GM18520 (cell line): Measurements from ENCODE around the gene COL18A1.
"Not testable (repeated sequence)": the region's sequence is repeated elsewhere in the genome, so short reads cannot be mapped to it uniquely, and the experiment has no call there.

ENCODE experiments used
- ATAC-seq: cut with Tn5 transposase; IDR thresholded peaks from one replicate; pipeline ENCODE4 v1.9.1; 2021; ENCODE audit not compliant: unreplicated experiment

Gene COL18A1

DNA sequence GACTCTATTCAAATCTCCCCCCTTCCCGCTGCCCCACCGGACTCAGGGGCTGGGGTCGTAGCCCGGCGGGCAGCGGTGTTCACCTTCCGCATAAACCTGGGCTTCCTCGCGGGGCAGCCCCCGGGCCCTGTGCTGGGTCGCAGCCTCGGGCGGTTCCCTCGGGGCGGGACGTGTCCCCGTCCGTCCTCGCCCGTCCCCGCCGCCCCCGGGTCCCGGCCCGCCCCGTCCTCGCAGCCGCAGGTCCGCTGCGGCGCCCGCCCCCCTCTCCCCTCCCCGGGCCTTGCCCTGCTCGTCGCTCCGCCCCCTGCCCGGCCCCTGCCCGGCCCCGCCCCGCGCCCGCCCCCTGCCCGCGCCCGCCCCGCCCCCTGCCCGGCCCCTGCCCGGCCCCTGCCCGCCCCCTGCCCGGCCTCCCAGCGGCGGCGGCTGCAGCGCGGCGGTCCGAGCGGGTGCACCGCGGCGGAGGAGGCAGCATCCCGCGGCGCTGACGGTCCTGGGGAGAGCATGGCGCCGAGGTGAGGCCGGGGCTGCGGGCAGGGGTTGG, at the start of gene COL18A1:
COL18A1 (plus strand) TSS at position 436 of the 541 bp plus-strand sequence; CDS start at position 502, 66 bp downstream.
- ATAC-seq: no peak

DNA sequence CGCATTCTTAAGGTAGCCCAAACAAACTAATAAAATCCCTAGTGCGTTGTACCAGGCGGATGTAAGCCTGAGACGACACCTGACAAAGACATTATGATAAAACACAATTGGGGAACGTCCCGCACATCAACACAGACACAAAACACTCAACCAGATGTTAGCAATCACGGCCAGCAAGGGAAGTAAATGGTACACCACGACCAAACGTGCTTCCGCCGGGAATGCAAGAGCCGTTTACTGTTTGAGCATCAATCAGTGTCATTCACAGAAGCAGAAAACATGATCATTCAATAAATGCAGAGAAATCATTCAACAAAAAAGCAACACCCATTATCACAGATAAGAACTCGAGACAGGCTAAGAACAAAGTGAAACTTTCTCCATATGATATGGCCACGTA, 49.4 kb upstream of the COL18A1 start:
- no peak for ATAC-seq

DNA sequence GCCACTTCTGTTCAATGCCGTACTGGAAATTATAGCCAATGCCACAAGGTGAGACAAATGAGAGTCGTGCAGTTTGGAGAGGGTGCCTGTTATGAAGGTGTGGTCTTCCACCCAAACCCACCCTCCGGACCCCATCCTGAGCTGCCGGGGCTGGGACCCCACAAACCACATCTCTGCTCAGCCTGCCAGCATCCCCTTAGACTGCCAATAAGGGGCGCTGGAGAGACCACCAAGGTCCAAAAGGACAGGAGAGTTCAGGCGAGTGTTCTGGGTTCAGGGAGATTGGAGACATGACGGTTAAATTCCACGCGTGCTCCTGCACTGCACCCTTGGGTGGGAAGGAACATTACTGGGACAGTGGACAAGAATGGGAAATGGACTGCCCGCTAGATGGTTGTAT, 48.7 kb upstream of the COL18A1 start:
- ATAC-seq: no peak

DNA sequence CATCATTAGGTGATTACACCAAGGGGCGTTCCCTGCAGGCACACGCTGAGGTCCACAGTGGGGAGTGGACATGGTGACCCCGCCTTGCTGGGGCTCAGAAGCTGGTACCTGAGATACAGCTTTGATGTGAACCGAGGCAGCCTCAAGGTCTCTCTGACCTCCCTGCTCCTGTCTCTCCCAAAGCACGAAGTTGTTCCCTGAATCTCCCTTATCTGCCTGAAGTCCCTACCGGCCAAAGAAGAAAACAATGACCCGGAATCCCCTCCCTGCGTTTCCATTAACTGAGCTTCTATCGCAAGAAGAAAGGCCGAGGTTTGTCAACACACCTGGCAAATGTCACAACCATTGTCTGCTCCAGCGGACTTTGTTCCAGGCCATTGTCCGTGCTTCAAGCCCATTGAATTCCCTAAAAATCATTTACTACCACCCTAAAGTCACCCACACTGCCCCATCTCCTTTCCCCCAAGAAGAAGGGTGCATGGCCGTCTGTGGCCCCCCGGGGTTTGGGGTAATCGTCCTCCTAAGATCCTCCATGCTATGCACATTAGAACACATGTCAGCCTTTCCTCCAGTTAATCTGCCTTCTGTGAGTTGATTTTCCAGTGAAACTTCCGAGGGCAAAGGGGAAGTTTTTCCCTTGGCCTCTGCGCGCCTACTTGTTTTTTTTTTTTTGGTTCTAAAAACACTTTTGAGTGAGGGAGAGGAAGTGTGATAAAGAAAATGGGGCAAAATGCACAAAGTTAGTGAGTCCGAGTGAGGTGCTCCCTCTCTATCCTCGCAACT, 48.1 kb upstream of the COL18A1 start:
- no peak for ATAC-seq

GRCh38 chr21:45357436-45358260, 47.3 kb upstream of the COL18A1 start:
- no peak for ATAC-seq

- no peak for ATAC-seq
These were observed 46.7 kb upstream of the COL18A1 start for GRCh38 chr21:45358261-45358670.

DNA sequence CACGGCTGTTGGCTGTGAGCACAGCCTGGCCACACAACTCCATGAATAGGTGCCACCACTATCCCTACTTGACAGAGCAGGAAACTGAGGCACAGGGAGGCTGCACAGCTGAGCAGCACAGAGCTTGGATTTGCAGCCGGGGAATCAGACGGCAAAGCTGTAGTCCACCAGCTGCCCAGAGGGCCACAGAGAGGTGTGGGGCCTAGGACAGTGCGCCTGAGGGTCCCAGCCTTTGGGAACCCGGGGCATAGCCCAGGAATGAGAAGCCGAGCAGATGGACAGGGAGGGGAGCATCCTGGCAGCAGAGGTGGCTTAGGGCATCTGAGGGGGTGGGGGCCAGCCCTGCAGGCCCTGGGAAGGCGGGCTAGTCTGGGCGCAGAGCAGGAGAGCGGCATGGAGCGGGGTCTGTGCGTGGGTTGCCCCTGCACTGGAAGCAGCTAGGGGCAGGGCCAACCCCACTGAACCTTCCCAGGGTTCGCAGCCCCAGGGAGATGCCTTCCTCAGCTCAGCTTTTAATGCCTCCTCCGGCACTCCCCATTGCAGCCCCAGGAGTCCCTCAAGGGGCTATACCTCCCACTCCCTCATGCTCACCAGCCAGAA, 46.2 kb upstream of the COL18A1 start:
- ATAC-seq: no peak

DNA sequence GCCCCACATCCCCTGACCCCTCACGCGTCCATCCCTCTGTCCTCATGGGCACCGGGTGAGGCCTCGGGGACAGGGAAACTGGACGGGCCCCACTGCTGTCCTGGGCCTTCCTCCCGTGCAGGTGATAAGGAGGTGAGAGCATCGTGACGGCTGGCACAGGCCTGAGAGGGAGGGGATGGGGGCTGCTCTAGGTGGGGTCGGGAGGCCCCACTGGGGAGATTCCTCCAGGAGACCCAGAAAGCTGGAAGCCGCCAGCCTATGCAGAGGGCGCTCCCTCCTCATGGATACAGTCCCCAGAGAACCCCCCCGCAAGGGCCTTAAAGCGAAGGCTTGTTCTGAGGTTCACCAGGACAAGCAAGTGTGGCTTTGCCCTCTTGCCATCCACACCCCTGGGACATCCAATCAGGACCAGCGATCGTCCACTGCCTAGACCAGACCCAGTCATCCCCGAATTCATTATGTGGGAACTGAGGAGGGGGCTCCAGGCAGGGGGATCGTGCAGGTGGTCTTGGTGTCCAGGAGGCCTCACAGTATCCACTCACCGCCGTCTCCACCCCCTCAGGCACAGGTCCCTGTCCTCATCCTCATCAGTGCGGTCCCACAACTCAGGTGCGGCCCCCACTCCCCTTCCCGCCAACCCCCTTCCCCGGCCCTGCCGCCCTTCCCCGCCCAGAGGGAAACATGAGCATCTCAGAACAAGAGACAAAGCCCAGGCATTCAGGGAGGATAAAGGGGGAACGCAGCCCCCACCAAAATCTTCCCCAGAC, 45.3 kb upstream of the COL18A1 start:
- no peak for ATAC-seq

- no peak for ATAC-seq
These were observed 43.6 kb upstream of the COL18A1 start for GRCh38 chr21:45361033-45361997.

GRCh38 chr21:45362077-45362747, 42.8 kb upstream of the COL18A1 start:
- no peak for ATAC-seq

- no peak for ATAC-seq
These were observed 42.2 kb upstream of the COL18A1 start for GRCh38 chr21:45362748-45363145.

- not testable (repeated sequence) for ATAC-seq
These were observed 41.7 kb upstream of the COL18A1 start for GRCh38 chr21:45363272-45363671.

DNA sequence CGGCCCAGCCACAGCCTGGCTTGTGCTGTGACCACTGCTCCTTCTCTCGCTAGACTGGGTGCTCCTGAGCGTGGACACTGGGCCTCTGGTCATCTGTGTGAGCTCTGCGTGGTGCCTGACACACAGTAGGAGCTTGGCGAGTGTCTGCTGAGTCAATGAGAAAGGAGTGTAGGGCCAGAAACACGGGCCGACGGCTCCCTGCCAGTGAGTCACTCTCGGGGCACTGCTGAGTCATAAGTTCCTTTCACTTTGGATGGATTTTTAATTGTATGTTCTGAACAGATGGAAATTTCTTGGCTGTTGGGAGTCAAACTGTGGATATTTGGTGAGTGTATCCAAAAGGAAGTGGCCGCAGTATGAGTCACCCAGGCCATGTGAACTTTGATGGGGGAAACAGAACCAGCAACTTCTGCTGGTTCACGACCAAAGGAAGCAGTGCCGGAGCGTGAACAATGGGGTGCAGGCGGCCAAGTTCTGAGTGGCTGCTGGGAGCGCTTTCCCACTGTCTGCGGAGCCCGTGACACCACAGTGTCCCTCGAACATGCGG, 41.0 kb upstream of the COL18A1 start:
- no peak for ATAC-seq

DNA sequence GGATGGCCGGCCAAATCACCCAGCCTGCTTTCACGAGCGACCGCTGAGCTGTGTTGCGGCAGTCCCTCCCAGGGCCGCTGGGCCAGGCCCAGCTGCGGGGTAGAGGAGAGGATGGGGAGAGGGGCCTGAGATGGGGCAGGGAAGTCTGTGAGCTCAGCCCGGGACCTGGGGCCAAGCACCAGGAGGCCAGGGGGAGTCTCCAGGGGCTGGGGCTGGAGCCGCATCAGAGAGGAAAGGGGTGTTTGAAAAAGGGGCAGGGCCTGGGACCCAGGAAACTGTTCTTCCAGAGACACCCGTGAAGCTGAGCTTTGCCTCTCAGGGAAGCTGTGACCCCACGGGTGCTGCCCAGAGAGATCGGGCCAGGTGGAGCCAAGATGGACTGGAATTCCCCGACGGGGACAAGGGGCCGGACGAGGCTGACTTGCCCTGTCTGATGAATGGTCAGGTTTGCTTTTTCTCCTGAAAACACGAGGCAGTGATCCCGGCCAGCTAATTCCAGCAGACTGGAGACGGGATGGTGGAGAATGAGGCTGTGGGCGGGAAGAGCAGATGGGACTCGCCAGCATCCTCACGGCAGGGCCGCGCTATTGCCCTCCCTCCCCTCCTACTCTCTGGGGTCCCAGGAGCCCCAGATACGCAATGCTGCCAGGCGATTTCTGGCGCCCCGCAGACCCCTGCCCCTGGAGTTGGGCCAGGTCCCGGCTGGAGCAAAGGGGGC, 40.3 kb upstream of the COL18A1 start:
- ATAC-seq: no peak

DNA sequence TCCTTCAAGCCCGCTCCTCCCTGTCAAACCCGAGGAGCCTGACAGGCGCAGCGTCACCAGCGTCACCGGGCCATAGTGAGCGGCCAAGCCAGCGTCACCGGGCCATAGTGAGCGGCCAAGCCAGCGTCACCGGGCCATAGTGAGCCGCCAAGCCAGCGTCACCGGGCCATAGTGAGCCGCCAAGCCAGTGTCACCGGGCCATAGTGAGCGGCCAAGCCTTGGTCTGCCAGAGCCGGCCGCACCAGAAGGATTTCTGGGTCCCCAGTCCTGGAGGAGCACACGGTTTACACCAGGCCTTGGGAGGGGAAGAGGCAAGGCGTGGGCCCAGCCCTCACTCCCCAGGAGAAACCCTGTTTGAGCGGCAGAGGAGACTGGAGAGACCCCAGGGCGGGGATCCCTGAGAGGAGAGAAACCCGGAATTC, 39.8 kb upstream of the COL18A1 start:
- no peak for ATAC-seq

DNA sequence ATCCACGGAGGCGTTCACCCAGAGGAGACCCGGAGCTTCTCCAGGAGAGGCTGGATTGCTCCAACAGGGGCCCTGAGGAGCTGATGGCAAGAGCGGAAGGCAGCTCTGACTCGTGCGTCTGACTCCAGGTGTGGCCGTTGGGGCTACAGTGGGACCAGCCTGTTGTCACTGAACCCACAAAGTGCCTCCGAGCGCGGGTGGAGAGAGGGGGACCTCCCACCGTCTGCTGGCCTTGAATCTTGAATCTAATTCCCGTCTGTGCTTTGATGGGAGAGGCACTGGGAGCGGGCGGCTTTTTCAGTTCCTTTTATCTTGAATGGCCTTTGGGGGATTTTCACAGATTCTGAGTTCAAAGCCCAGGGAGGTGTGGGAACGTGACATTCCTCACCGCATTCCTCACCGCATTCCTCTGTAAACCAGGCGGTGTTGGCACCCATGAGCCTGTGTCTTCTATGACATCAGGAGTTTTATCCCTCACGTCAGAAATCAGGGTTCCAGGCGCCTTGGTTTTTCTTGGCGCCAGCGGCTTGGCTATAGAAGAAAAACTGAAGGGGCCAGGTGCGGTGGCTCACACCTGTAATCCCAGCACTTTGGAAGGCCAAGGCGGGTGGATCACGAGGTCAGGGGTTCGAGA, 39.2 kb upstream of the COL18A1 start:
- no peak for ATAC-seq

DNA sequence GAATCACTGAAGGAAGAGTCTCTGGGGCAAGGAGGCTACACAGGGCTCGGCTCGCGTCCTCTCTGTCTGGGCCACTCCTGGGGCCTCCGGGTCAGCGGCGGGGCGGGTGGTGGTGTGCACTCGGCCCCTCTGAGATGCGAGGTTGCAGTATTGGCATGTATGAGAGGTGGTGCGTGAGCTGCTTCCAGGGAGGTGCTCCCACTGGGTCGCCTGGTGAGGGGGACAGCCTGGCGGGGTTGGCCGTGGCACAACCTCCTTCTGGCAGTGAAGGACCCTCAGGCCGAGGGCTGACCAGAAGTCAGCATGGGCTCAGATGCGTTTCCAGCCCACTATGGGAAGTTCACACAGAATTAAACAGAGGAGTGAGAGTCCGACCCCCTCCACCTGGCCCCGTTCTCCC, 38.5 kb upstream of the COL18A1 start:
- ATAC-seq: no peak
